ENCODE results near the gene TAS2R41.

The TAS2R41 gene

DNA sequence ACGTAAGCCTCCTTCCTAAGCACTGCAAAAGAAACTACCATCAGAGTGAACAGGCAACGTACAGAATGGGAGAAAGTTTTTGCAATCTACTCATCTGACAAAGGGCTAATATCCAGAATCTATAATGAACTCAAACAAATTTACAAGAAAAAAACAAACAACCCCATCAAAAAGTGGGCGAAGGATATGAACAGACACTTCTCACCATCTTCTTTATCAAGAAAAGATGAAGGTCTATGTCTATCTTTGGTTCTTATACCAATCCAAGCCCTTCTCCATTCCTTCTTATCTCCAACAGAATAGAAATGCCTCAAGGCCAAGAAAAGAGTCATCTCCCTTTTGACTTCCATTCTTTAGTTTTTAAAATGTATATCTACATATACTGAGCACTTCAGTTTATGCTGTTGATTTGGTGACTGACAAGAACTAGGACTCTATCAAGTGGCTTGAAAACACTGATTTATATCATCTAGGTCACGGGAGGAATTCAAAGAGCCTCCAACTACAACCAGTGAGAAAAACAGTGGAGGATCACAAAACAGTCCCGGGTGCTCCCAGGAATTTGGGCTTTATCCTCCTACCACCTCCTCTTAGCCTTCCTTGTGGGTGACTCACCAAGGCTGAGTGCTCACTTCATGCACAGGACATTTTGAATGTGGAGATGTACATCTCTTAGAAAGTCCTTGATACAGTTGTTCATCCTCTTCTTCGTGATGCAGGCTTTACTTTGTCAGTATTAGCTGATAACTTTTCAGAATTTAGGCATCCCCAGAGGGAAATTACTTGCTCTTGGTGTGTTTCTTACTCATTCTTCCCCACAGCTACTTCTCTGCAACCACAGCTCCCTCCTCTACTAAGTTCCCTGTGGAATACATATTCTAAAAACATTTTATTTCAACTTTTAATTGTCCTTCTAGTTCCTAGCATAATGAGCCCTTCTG is 15.4 kb downstream of the TAS2R41 start:
- TF ChIP-seq FOXP2 (optimal IDR thresholded peaks at IDR 0.05; ENCODE audit: control extremely low read depth, extremely low read length, insufficient read depth) (no peak), EZH2 (IDR thresholded peaks at IDR 0.05) (no peak), POLR2AphosphoS5 (IDR thresholded peaks at IDR 0.05; ENCODE audit: borderline replicate concordance, low read depth, low read length) (no peak)
- no peak for DNase-seq (ENCODE audit: low read depth, low spot score)
- H3K9ac ChIP-seq (ENCODE audit: insufficient read length) = no peak overlapping the region
- no peak overlapping the region for H3K27ac ChIP-seq
- H3K9me3 ChIP-seq (ENCODE audit: low read depth, low read length) = no peaks in the 10 kb centered on the region
- H3K4me3 ChIP-seq = no peak overlapping the region
- H3K36me3 ChIP-seq (ENCODE audit: insufficient read depth, low read length) = no peaks in the 10 kb centered on the region

- Histone ChIP-seq H3K36me3 (ENCODE audit: insufficient read depth, low read length) (no peaks in the 10 kb centered on the region), H3K9ac (ENCODE audit: insufficient read length) (no peak overlapping the region), H3K4me3 (no peak overlapping the region), H3K27ac (no peak overlapping the region), H3K9me3 (ENCODE audit: low read depth, low read length) (no peaks in the 10 kb centered on the region)
- TF ChIP-seq POLR2AphosphoS5 (IDR thresholded peaks at IDR 0.05; ENCODE audit: borderline replicate concordance, low read depth, low read length) (no peak), EZH2 (IDR thresholded peaks at IDR 0.05) (no peak), FOXP2 (optimal IDR thresholded peaks at IDR 0.05; ENCODE audit: control extremely low read depth, extremely low read length, insufficient read depth) (no peak)
- DNase-seq (ENCODE audit: low read depth, low spot score) = no peak
These were observed 16.1 kb downstream of the TAS2R41 start for GRCh38 chr7:143493751-143494150.

DNA sequence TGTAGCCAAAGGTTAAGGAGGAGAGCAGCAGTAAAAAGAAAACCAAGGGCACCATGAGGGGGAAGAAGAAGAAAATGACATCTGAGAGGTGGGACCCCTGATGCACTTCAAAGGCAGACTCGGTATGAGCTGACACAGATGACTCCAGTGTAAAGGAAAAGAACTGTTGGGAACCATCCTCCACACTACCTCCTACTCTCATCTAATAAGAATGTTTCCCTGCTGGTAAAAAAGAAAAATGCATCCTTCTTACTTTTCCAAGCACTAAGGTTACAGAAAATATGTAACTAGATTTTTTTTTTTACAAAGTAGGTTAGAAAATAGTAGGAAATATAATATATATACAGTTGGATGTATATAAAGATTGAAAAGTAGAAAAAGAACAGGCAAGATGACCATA is 16.9 kb downstream of the TAS2R41 start:
- no peak overlapping the region for H3K27ac ChIP-seq
- no peak overlapping the region for H3K4me3 ChIP-seq
- H3K9me3 ChIP-seq (ENCODE audit: low read depth, low read length) = no peaks in the 10 kb centered on the region
- TF ChIP-seq POLR2AphosphoS5 (IDR thresholded peaks at IDR 0.05; ENCODE audit: borderline replicate concordance, low read depth, low read length) (no peak), FOXP2 (optimal IDR thresholded peaks at IDR 0.05; ENCODE audit: control extremely low read depth, extremely low read length, insufficient read depth) (no peak), EZH2 (IDR thresholded peaks at IDR 0.05) (no peak)
- H3K9ac ChIP-seq (ENCODE audit: insufficient read length) = no peak overlapping the region
- no peak for DNase-seq (ENCODE audit: low read depth, low spot score)
- H3K36me3 ChIP-seq (ENCODE audit: insufficient read depth, low read length) = no peaks in the 10 kb centered on the region

GRCh38 chr7:143495851-143496250 is 18.2 kb downstream of the TAS2R41 start:
- no peaks in the 10 kb centered on the region for H3K36me3 ChIP-seq (ENCODE audit: insufficient read depth, low read length)
- DNase-seq (ENCODE audit: low read depth, low spot score) = no peak
- no peak overlapping the region for H3K27ac ChIP-seq
- H3K9me3 ChIP-seq (ENCODE audit: low read depth, low read length) = no peaks in the 10 kb centered on the region
- no peak for TF ChIP-seq POLR2AphosphoS5 (IDR thresholded peaks at IDR 0.05; ENCODE audit: borderline replicate concordance, low read depth, low read length)
- TF ChIP-seq FOXP2 (optimal IDR thresholded peaks at IDR 0.05; ENCODE audit: control extremely low read depth, extremely low read length, insufficient read depth) = no peak
- TF ChIP-seq EZH2 (IDR thresholded peaks at IDR 0.05) = no peak
- no peak overlapping the region for H3K4me3 ChIP-seq
- no peak overlapping the region for H3K9ac ChIP-seq (ENCODE audit: insufficient read length)

- Histone ChIP-seq H3K27ac (no peak overlapping the region), H3K9me3 (ENCODE audit: low read depth, low read length) (no peaks in the 10 kb centered on the region)
These were observed 18.6 kb downstream of the TAS2R41 start for GRCh38 chr7:143496263-143496662.

GRCh38 chr7:143497008-143497795 is 19.5 kb downstream of the TAS2R41 start:
- TF ChIP-seq POLR2AphosphoS5 (IDR thresholded peaks at IDR 0.05; ENCODE audit: borderline replicate concordance, low read depth, low read length) = no peak
- no peak for TF ChIP-seq EZH2 (IDR thresholded peaks at IDR 0.05)
- no peak for TF ChIP-seq FOXP2 (optimal IDR thresholded peaks at IDR 0.05; ENCODE audit: control extremely low read depth, extremely low read length, insufficient read depth)
- no peak for DNase-seq (ENCODE audit: low read depth, low spot score)
- H3K27ac ChIP-seq = no peak overlapping the region
- H3K4me3 ChIP-seq = no peak overlapping the region
- H3K9ac ChIP-seq (ENCODE audit: insufficient read length) = no peak overlapping the region
- no peaks in the 10 kb centered on the region for H3K36me3 ChIP-seq (ENCODE audit: insufficient read depth, low read length)
- no peaks in the 10 kb centered on the region for H3K9me3 ChIP-seq (ENCODE audit: low read depth, low read length)

More at GRCh38 chr7:143496263-143496662, 18.6 kb downstream of the TAS2R41 start:
- Histone ChIP-seq H3K4me3 (no peak overlapping the region), H3K36me3 (ENCODE audit: insufficient read depth, low read length) (no peaks in the 10 kb centered on the region), H3K9ac (ENCODE audit: insufficient read length) (no peak overlapping the region)
- DNase-seq (ENCODE audit: low read depth, low spot score) = no peak
- no peak for TF ChIP-seq FOXP2 (optimal IDR thresholded peaks at IDR 0.05; ENCODE audit: control extremely low read depth, extremely low read length, insufficient read depth)
- no peak for TF ChIP-seq EZH2 (IDR thresholded peaks at IDR 0.05)
- TF ChIP-seq POLR2AphosphoS5 (IDR thresholded peaks at IDR 0.05; ENCODE audit: borderline replicate concordance, low read depth, low read length) = no peak

DNA sequence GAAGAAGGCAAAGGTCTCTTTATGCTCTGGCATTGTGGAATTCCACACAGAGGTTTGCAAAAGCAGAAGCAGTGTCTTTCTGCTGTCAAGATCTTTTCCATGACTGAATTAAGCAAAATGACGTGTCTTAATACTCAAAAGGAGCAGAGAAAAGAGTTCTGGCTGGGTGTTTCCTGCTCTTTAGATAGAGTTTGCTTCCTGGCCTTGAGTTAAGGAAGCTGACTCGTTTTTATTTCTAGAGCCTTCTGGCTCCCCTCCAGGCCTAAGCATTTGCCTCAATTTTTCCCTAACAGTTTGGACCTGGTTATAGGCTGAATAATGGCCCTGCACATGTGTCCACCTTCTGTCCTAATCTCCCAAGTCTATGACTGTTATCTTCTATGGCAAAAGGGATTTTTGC is 21.6 kb downstream of the TAS2R41 start:
- H3K27ac ChIP-seq = 0 out of 2 replicates have a peak overlapping the region, but pooled peaks have one; percentile 48
- no peaks in the 10 kb centered on the region for H3K36me3 ChIP-seq (ENCODE audit: insufficient read depth, low read length)
- no peak overlapping the region for H3K9ac ChIP-seq (ENCODE audit: insufficient read length)

More for the DNA sequence above, 21.6 kb downstream of the TAS2R41 start:
- peak; percentile 58 for DNase-seq (ENCODE audit: low read depth, low spot score)
- Histone ChIP-seq H3K4me3 (no peak overlapping the region), H3K9me3 (ENCODE audit: low read depth, low read length) (no peaks in the 10 kb centered on the region)
- TF ChIP-seq POLR2AphosphoS5 (IDR thresholded peaks at IDR 0.05; ENCODE audit: borderline replicate concordance, low read depth, low read length) (no peak), EZH2 (IDR thresholded peaks at IDR 0.05) (no peak), FOXP2 (optimal IDR thresholded peaks at IDR 0.05; ENCODE audit: control extremely low read depth, extremely low read length, insufficient read depth) (no peak)
